Activated B cell treated with CpG ODN at 0.5 μM for 24 hours (primary cell): Measurements from ENCODE around the gene NEGR1. TPM values are rescaled to one million over a fixed set of nuclear protein-coding genes. Genes with fewer than 3 reads are reported as not detected.

Experiments used
- ATAC-seq: fragments of 200-7000 bp; cut with Tn5 transposase; one replicate; pipeline ENCODE4 v1.10.0; 2021; ENCODE audit warnings: low read depth, mild to moderate bottlenecking, moderate library complexity
- CTCF ChIA-PET: fragments of 350-600 bp; sonication (Branson Sonifier 250); formaldehyde crosslinking; loops from one replicate; lab custom pipeline; 2021; ENCODE audit warnings: antibody characterized with exemption; lab: Charles Lee
- POLR2A ChIA-PET: fragments of 350-600 bp; sonication (Branson Sonifier 250); formaldehyde crosslinking; loops from one replicate; lab custom pipeline; 2021; ENCODE audit warnings: antibody characterized with exemption; lab: Charles Lee
- DNase-seq: peaks from one replicate; pipeline ENCODE4 v3.0.0; 2022
- H3K27ac Mint-ChIP-seq: one replicate; pipeline ENCODE4 v1.8.0; 2020; ENCODE audit warnings: mixed read lengths
- H3K27me3 Mint-ChIP-seq: one replicate; pipeline ENCODE4 v1.8.0; 2021; ENCODE audit warnings: mixed read lengths
- H3K36me3 Mint-ChIP-seq: one replicate; pipeline ENCODE4 v1.8.0; 2021; ENCODE audit warnings: low read depth, mixed read lengths
- H3K4me1 Mint-ChIP-seq: one replicate; pipeline ENCODE4 v1.8.0; 2021; ENCODE audit warnings: mixed read lengths
- H3K4me3 Mint-ChIP-seq: one replicate; pipeline ENCODE4 v1.8.0; 2020; ENCODE audit warnings: mild to moderate bottlenecking, mixed read lengths
- H3K9me3 Mint-ChIP-seq: one replicate; pipeline ENCODE4 v1.8.0; 2020; ENCODE audit warnings: mixed read lengths
- intact Hi-C: fragments of 100-400 bp; cut with micrococcal nuclease; formaldehyde crosslinking; loops from one replicate; pipeline ENCODE4 v1.15.1; 2024
- total RNA-seq: library from RNA; stranded (reverse); gene quantifications from 2 replicates; pipeline ENCODE4 v1.2.3, GENCODE V29; 2022
- TF ChIP-seq, protein P1 (sequence below): fragments of 200-600 bp; IDR thresholded peaks from one replicate; pipeline ENCODE4 v1.8.0; 2022; ENCODE audit warnings: antibody characterized with exemption, mild to moderate bottlenecking

The NEGR1 gene
- total RNA-seq, 1 donor from 2014 or later, result not detected

DNA sequence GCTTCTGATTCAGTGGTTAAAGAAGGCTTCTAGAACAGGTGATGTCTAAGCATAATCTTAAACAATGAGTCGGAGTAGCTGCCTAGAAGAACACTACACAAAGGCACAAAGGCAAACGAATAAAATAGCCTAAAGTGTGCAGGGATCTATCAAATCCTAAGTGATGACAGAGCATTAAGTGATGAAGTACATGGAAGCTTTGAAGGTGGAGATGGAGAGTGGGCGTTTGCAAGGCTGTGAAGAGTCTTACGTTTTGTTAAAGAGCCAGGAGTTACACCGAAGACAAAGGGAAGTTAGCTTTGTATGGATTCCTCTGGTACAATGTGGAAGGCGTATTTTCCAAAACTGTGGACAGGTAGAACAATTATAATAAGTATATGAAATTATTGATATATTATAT is 270.6 kb downstream of the NEGR1 start:
- Mint-ChIP-seq H3K27ac (no peak overlapping the region), H3K9me3 (no peaks in the 10 kb centered on the region), H3K27me3 (no peaks in the 10 kb centered on the region), H3K36me3 (no peaks in the 10 kb centered on the region), H3K4me3 (no peak overlapping the region), H3K4me1 (no peaks in the 10 kb centered on the region)
- TF ChIP-seq, protein P1, sequence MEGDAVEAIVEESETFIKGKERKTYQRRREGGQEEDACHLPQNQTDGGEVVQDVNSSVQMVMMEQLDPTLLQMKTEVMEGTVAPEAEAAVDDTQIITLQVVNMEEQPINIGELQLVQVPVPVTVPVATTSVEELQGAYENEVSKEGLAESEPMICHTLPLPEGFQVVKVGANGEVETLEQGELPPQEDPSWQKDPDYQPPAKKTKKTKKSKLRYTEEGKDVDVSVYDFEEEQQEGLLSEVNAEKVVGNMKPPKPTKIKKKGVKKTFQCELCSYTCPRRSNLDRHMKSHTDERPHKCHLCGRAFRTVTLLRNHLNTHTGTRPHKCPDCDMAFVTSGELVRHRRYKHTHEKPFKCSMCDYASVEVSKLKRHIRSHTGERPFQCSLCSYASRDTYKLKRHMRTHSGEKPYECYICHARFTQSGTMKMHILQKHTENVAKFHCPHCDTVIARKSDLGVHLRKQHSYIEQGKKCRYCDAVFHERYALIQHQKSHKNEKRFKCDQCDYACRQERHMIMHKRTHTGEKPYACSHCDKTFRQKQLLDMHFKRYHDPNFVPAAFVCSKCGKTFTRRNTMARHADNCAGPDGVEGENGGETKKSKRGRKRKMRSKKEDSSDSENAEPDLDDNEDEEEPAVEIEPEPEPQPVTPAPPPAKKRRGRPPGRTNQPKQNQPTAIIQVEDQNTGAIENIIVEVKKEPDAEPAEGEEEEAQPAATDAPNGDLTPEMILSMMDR, result no peak
- ATAC-seq (no peak), DNase-seq (no peak)
- POLR2A ChIA-PET, result no interaction called here
- CTCF ChIA-PET, result no interaction called here
- intact Hi-C loops, result no loop called here

DNA sequence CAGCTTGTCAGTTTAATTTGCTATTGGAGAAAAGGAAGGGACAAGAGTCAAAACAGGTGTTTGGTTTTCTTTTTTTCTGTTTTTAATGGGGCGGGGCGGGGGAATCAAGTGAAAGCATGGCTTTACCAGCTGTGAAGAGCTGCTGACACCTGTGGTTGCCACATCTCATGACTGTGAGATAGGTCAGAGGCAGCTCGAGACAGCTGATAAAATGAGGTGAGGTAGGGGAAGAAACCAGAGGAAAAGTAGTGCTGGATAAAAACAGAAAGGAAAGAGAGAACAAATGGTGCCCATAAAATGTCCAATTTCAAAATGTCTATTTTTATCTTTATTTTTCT is 272.3 kb downstream of the NEGR1 start:
- H3K27ac Mint-ChIP-seq, result no peak overlapping the region

DNA sequence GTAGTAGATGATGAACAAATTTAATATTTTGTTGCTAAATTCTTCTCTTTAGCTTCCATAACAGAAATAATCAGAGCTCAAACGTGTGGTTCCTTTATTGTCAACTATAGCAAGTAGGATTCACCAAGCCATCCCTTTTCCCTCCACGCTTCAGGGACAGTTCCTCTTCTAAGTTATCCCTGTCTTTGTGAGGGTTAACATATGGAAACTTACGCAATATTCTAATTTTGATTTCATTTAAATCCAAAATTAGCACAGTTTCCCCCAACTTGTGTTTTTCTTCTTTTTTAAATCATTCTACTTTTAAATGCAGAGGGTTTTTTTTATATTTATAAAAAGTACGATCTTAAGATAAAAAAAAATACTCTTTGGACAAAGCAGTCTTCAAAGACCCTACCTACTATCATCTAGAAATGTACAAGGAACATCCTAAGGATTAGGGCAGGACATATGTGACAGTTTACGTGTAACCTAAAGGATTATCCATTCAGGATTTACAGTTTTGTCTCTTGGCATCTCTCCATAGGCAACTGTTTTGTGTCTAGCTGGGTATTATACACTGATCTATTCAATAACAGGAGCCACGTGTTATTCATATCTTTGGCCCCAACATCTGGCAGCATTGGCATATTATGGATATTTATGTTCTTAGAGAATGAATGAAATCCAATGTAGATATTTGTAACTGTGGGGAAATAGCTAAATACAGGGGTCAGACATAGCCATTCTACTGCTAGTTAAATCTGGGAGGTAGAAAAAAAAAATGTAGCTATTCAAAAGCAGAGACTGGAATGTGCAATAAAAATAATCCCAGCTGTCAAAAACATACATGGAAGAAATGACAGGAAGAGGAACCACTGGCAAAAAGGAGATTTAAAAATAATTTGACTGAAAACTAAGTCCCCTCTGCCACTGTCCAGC is 272.9 kb downstream of the NEGR1 start:
- intact Hi-C loops, result no loop called here
- TF ChIP-seq, protein P1, result no peak
- ChIA-PET CTCF (no interaction called here), POLR2A (no interaction called here)
- ATAC-seq (no peak), DNase-seq (no peak)
- H3K4me1 Mint-ChIP-seq, result no peaks in the 10 kb centered on the region
- H3K27me3 Mint-ChIP-seq, result no peaks in the 10 kb centered on the region
- H3K36me3 Mint-ChIP-seq, result no peaks in the 10 kb centered on the region
- no peak overlapping the region for H3K27ac Mint-ChIP-seq
- H3K9me3 Mint-ChIP-seq, result no peaks in the 10 kb centered on the region
- H3K4me3 Mint-ChIP-seq, result no peak overlapping the region

More for the DNA sequence above, 272.3 kb downstream of the NEGR1 start:
- intact Hi-C loops, result no loop called here
- TF ChIP-seq, protein P1, result no peak
- Mint-ChIP-seq H3K4me1 (no peaks in the 10 kb centered on the region), H3K4me3 (no peak overlapping the region), H3K27me3 (no peaks in the 10 kb centered on the region), H3K9me3 (no peaks in the 10 kb centered on the region), H3K36me3 (no peaks in the 10 kb centered on the region)
- POLR2A ChIA-PET, result no interaction called here
- DNase-seq (no peak), ATAC-seq (no peak)
- CTCF ChIA-PET, result no interaction called here

DNA sequence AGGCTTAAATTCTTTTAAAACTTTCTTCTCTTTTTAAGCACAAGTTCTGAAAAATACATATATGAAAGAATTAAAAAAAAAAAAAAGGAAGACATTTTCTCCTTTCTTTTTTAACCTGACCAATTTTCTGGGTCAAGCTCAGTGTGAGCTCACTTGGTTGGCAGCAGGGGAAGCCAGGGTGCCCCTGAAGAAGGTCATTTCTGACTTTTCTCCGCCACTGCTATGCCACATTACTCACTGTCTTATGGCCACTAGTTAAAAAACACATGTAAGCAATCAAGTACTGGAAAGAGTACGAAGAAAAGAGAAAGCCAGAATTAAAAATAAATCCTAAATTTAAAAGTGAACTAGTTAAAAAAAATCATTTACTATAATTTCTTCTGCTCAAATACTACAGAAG is 275.0 kb downstream of the NEGR1 start:
- H3K4me3 Mint-ChIP-seq, result no peak overlapping the region
- ChIA-PET CTCF (no interaction called here), POLR2A (no interaction called here)
- DNase-seq, result no peak
- H3K9me3 Mint-ChIP-seq, result no peaks in the 10 kb centered on the region
- H3K4me1 Mint-ChIP-seq, result no peaks in the 10 kb centered on the region
- TF ChIP-seq, protein P1, result no peak
- intact Hi-C loops, result no loop called here
- H3K36me3 Mint-ChIP-seq, result no peaks in the 10 kb centered on the region
- H3K27ac Mint-ChIP-seq, result no peak overlapping the region
- ATAC-seq, result no peak
- no peaks in the 10 kb centered on the region for H3K27me3 Mint-ChIP-seq

DNA sequence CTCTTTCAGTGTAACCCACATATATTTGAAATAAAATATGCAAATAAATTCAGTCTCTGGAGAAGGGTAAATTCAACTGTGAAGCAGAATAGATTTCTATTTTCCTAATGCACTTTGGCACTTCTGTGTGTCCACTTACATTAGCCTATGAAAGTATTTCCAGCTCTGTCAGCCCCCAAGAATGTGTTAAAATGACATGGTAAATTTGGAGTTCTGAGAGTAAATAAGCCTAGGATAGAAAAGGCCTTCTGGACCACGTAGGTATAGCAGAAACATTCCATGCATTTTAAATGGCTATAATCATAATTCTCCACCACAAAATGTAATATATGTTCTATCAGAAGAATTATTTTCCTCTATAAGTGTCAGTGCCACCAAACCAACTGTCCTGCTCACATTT is 276.2 kb downstream of the NEGR1 start:
- no peaks in the 10 kb centered on the region for H3K36me3 Mint-ChIP-seq
- ChIA-PET POLR2A (no interaction called here), CTCF (no interaction called here)
- no peaks in the 10 kb centered on the region for H3K27me3 Mint-ChIP-seq
- no peak for DNase-seq
- TF ChIP-seq, protein P1, result no peak
- ATAC-seq, result no peak
- intact Hi-C loops, result no loop called here
- no peaks in the 10 kb centered on the region for H3K4me1 Mint-ChIP-seq
- no peaks in the 10 kb centered on the region for H3K9me3 Mint-ChIP-seq
- no peak overlapping the region for H3K27ac Mint-ChIP-seq
- H3K4me3 Mint-ChIP-seq, result no peak overlapping the region
